Measurements from ENCODE around the gene ECHS1.

ECHS1 gene

GRCh38 chr10:133364645-133365431 lies 8.3 kb downstream of the ECHS1 start:
- TF ChIP-seq CTCF (IDR thresholded peaks at IDR 0.05; ENCODE audit: low read depth, low read length, missing control alignments), result no peak
- DNase-seq (ENCODE audit: low read depth), result no peak
- in situ Hi-C loops (cut with HindIII; ENCODE audit: low sequenced_read_pairs), result no loop called here
- H3K4me3 ChIP-seq (ENCODE audit: low read depth, low read length), result no peak overlapping the region

DNA sequence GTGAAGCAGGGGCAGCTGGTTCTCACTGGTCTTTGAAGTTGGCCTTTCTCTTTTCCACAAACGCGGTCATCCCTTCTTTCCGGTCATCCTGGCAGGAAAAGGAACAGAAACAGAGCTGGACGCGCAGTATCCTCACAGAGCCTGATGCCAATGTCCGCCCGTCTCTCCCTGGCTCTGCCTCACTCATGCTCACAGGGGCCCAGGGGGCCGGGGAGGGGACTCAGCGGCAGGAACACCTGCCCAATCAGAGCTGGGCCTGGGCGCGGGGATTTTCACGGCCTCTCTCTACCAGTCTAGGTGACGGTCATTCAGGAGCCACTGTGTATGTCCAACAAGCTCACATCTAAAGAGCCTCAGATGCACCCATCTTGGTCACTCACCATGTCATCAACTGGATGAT lies 10.3 kb downstream of the ECHS1 start:
- no peak overlapping the region for H3K4me3 ChIP-seq (ENCODE audit: low read depth, low read length)
- no peak for TF ChIP-seq CTCF (IDR thresholded peaks at IDR 0.05; ENCODE audit: low read depth, low read length, missing control alignments)
- no peak for DNase-seq (ENCODE audit: low read depth)
- in situ Hi-C loops (cut with HindIII; ENCODE audit: low sequenced_read_pairs), result no loop called here

- TF ChIP-seq CTCF (IDR thresholded peaks at IDR 0.05; ENCODE audit: low read depth, low read length, missing control alignments), result no peak
- in situ Hi-C loops (cut with HindIII; ENCODE audit: low sequenced_read_pairs), result no loop called here
- H3K4me3 ChIP-seq (ENCODE audit: low read depth, low read length), result no peak overlapping the region
- DNase-seq (ENCODE audit: low read depth), result no peak
Measured at GRCh38 chr10:133361773-133362441, 11.2 kb downstream of the ECHS1 start.

DNA sequence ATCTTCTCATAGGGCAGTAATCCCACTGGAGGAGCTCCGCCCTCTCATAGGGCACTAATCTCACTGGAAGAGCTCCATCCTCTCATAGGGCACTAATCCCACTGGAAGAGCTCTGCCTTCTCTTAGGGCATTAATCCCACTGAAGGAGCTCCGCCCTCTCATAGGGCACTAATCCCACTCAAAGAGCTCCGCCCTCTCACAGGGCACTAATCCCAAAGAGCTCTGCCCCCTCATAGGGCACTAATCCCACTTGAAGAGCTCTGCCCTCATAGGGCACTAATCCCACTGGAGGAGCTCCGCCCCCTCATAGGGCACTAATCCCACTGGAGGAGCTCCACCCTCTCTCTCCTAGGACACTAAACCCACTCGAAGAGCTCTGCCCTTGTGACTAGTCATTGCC lies 11.9 kb downstream of the ECHS1 start:
- no peak for DNase-seq (ENCODE audit: low read depth)
- in situ Hi-C loops (cut with HindIII; ENCODE audit: low sequenced_read_pairs), result no loop called here
- no peak for TF ChIP-seq CTCF (IDR thresholded peaks at IDR 0.05; ENCODE audit: low read depth, low read length, missing control alignments)
- H3K4me3 ChIP-seq (ENCODE audit: low read depth, low read length), result no peak overlapping the region

- TF ChIP-seq CTCF (IDR thresholded peaks at IDR 0.05; ENCODE audit: low read depth, low read length, missing control alignments), result no peak
- no peak for DNase-seq (ENCODE audit: low read depth)
- H3K4me3 ChIP-seq (ENCODE audit: low read depth, low read length), result no peak overlapping the region
- in situ Hi-C loops (cut with HindIII; ENCODE audit: low sequenced_read_pairs), result no loop called here
Measured at GRCh38 chr10:133359972-133360610, 13.1 kb downstream of the ECHS1 start.

DNA sequence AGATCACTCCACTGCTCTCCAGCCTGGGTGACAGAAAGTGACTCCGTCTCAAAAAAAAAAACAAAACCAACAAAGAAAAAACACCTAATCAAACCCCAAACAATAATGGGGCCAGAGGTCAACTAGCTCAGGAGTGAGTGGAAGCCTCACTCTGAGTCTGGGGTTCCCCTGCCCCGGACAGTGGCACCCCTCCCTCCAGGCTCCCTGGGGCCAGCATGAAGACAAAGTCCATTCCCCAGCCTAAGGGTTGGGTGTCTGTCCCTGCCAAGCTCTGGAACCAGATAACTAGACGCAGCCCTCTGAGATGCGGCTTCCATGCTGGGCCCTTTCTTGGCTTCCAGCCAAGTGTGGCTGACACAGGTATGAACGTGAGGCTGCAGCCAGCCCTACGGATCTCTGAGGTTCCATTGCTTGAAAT lies 13.6 kb downstream of the ECHS1 start:
- no peak overlapping the region for H3K4me3 ChIP-seq (ENCODE audit: low read depth, low read length)
- no peak for DNase-seq (ENCODE audit: low read depth)
- in situ Hi-C loops (cut with HindIII; ENCODE audit: low sequenced_read_pairs), result no loop called here
- TF ChIP-seq CTCF (IDR thresholded peaks at IDR 0.05; ENCODE audit: low read depth, low read length, missing control alignments), result no peak
